GM12878 (cell line): ENCODE data around the gene CDKL5. TPM values are rescaled to one million over a fixed set of nuclear protein-coding genes. Genes with fewer than 3 reads are reported as not detected.

Source experiments
- ATF7 ChIP-seq: fragments of 450-650 bp; IDR thresholded peaks from 2 replicates; pipeline ENCODE4 v1.6.1; 2016; ENCODE audit warnings: low read depth, mild to moderate bottlenecking
- CREB1 ChIP-seq: IDR thresholded peaks from 2 replicates; pipeline ENCODE4 v1.6.1; 2012; ENCODE audit warnings: low read depth, mild to moderate bottlenecking, inconsistent platforms
- EED ChIP-seq: sonication (generic); IDR thresholded peaks from 2 replicates; pipeline ENCODE4 v1.6.1; 2016; ENCODE audit warnings: antibody characterized with exemption, low read depth
- GABPA ChIP-seq: IDR thresholded peaks from 2 replicates; pipeline ENCODE4 v1.6.1; 2014; ENCODE audit warnings: antibody characterized with exemption, low read depth, mild to moderate bottlenecking, inconsistent platforms
- JUNB ChIP-seq: IDR thresholded peaks from 2 replicates; pipeline ENCODE4 v1.6.1; 2016; ENCODE audit warnings: antibody characterized with exemption, mild to moderate bottlenecking
- LARP7 ChIP-seq: fragments of 450-650 bp; IDR thresholded peaks from 2 replicates; pipeline ENCODE4 v1.6.1; 2017; ENCODE audit warnings: mild to moderate bottlenecking
- PAX5 ChIP-seq: IDR thresholded peaks from 2 replicates; pipeline ENCODE4 v1.6.1; 2011; ENCODE audit warnings: low read depth, low read length, borderline replicate concordance
- RAD51 ChIP-seq: fragments of 450-650 bp; IDR thresholded peaks from 2 replicates; pipeline ENCODE4 v1.6.1; 2016; ENCODE audit warnings: moderate library complexity, mild to moderate bottlenecking, inconsistent platforms
- RB1 ChIP-seq: fragments of 450-650 bp; formaldehyde crosslinking; IDR thresholded peaks from 2 replicates; pipeline ENCODE4 v1.6.1; 2017; ENCODE audit warnings: mild to moderate bottlenecking, borderline replicate concordance
- SIN3A ChIP-seq: IDR thresholded peaks from 2 replicates; pipeline ENCODE4 v1.6.1; 2012; ENCODE audit warnings: low read depth, low read length, improper control_type of control experiment
- TCF12 ChIP-seq: IDR thresholded peaks from 2 replicates; pipeline ENCODE4 v1.6.1; 2011; ENCODE audit warnings: low read depth, mild to moderate bottlenecking, low read length
- YY1 ChIP-seq: IDR thresholded peaks from 2 replicates; pipeline ENCODE4 v1.6.1; 2011; ENCODE audit warnings: low read depth, mild to moderate bottlenecking, low read length
- ZNF207 ChIP-seq: fragments of 450-650 bp; IDR thresholded peaks from 2 replicates; pipeline ENCODE4 v1.6.1; 2014; ENCODE audit warnings: antibody characterized with exemption, mild to moderate bottlenecking, borderline replicate concordance
- ZNF274 ChIP-seq: IDR thresholded peaks from one replicate; pipeline ENCODE4 v1.8.0; 2011; ENCODE audit not compliant: insufficient read length, insufficient read depth
- ZNF622 ChIP-seq: fragments of 450-650 bp; IDR thresholded peaks from 2 replicates; pipeline ENCODE4 v1.6.1; 2017; ENCODE audit warnings: mild to moderate bottlenecking, inconsistent platforms
- polyA plus RNA-seq, 11 experiments: library from polyadenylated mRNA; depleted of rRNA in 4 of 11; unstranded in 6 of 11; stranded (reverse) in 5 of 11; fragments of >200 nt; fragmentation: Nextera tagmentation in 4 of 11; fragmentation: Illumina TruSeq in 1 of 11; extraction: Ambion mirVana in 4 of 11; extraction: Trizol in 1 of 11; gene quantifications; 1 replicate in 1 of 11; 2 replicates in 10 of 11; pipeline versions ENCODE4 v1.2.1 to v1.2.3, GENCODE V29; 2011 to 2016; ENCODE audit warnings: inconsistent platforms in 2 of 11, missing spikeins in 2 of 11, low read depth in 1 of 11
- total RNA-seq, 4 experiments: library from RNA; depleted of rRNA in 3 of 4; stranded (reverse); fragments of >200 nt in 3 of 4; fragmentation: Illumina TruSeq in 1 of 4; extraction: Trizol in 1 of 4; gene quantifications; 2 replicates each; pipeline versions ENCODE4 v1.2.1 to v1.2.3, GENCODE V29; 2013 to 2021
- TF ChIP-seq, protein P1 (sequence below): IDR thresholded peaks from 2 replicates; pipeline ENCODE4 v1.6.1; 2012; ENCODE audit warnings: low read depth, low read length, improper control_type of control experiment
- TF ChIP-seq, protein P2 (sequence below): fragments of 150-350 bp; IDR thresholded peaks from 2 replicates; pipeline ENCODE4 v1.6.1; 2014; ENCODE audit warnings: mild to moderate bottlenecking, low read depth, low read length
- TF ChIP-seq, protein P3 (sequence below): IDR thresholded peaks from 2 replicates; pipeline ENCODE4 v1.6.1; 2012; ENCODE audit warnings: mild to moderate bottlenecking, low read depth, low read length

The CDKL5 gene
- total and polyA plus RNA-seq, 10 of the 15 experiments (the other 5 are each of a cell fraction or from before 2014, with no cell fraction given) = 1.4 to 14.5 (median 6.3) TPM

DNA sequence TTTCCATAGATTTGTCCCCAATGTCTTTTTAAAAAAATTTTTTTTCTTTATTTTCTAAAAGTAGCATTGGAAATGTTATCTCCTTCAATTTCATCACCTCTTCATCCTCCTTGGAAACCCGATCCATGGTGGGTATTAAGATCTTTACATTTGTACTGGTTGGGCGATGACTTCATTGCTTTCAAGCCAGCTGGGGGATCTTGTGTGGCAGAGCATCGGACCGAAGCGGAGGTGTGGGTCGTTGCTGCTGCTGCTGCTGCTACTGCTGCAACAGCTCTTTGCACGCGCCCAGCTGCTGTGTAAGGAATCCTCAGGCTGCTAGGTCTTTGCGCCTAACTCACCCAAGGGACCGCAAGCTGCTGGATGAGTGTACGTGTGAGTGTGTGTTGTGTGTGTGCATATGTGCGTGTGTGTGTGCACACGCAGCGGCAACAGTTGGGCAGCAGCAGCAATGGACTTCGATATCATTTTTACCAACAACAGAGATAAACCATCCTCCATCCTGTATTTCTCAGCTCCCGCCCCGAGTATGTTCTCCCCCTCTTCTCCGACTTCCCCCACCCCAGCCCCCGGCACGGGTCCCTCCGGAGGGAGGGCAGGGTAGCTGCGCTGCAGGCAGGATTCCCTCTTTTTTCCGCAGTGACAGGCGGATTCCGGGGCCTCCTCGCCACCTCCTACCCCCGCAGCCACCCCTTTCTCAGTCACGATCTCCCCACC, 768 bp upstream of the CDKL5 start (continued):
- TF ChIP-seq, protein P1, sequence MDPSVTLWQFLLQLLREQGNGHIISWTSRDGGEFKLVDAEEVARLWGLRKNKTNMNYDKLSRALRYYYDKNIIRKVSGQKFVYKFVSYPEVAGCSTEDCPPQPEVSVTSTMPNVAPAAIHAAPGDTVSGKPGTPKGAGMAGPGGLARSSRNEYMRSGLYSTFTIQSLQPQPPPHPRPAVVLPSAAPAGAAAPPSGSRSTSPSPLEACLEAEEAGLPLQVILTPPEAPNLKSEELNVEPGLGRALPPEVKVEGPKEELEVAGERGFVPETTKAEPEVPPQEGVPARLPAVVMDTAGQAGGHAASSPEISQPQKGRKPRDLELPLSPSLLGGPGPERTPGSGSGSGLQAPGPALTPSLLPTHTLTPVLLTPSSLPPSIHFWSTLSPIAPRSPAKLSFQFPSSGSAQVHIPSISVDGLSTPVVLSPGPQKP = no peak
- TF ChIP-seq, protein P2, sequence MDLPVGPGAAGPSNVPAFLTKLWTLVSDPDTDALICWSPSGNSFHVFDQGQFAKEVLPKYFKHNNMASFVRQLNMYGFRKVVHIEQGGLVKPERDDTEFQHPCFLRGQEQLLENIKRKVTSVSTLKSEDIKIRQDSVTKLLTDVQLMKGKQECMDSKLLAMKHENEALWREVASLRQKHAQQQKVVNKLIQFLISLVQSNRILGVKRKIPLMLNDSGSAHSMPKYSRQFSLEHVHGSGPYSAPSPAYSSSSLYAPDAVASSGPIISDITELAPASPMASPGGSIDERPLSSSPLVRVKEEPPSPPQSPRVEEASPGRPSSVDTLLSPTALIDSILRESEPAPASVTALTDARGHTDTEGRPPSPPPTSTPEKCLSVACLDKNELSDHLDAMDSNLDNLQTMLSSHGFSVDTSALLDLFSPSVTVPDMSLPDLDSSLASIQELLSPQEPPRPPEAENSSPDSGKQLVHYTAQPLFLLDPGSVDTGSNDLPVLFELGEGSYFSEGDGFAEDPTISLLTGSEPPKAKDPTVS = no peak
- TF ChIP-seq SIN3A (peak; percentile 4; the same call in 1 of the 2 replicates), LARP7 (no peak), YY1 (no peak), ZNF207 (no peak), RB1 (no peak), RAD51 (no peak), PAX5 (peak; percentile 77; the same call in 1 of the 2 replicates), ZNF622 (no peak), CREB1 (no peak), EED (peak; percentile 57), GABPA (no peak), JUNB (no peak; the same call in 1 of the 2 replicates), ZNF274 (no peak), ATF7 (0 out of 2 replicates have a peak, but pooled peaks have one; percentile 42), TCF12 (0 out of 2 replicates have a peak, but pooled peaks have one; percentile 26)
- TF ChIP-seq, protein P3, sequence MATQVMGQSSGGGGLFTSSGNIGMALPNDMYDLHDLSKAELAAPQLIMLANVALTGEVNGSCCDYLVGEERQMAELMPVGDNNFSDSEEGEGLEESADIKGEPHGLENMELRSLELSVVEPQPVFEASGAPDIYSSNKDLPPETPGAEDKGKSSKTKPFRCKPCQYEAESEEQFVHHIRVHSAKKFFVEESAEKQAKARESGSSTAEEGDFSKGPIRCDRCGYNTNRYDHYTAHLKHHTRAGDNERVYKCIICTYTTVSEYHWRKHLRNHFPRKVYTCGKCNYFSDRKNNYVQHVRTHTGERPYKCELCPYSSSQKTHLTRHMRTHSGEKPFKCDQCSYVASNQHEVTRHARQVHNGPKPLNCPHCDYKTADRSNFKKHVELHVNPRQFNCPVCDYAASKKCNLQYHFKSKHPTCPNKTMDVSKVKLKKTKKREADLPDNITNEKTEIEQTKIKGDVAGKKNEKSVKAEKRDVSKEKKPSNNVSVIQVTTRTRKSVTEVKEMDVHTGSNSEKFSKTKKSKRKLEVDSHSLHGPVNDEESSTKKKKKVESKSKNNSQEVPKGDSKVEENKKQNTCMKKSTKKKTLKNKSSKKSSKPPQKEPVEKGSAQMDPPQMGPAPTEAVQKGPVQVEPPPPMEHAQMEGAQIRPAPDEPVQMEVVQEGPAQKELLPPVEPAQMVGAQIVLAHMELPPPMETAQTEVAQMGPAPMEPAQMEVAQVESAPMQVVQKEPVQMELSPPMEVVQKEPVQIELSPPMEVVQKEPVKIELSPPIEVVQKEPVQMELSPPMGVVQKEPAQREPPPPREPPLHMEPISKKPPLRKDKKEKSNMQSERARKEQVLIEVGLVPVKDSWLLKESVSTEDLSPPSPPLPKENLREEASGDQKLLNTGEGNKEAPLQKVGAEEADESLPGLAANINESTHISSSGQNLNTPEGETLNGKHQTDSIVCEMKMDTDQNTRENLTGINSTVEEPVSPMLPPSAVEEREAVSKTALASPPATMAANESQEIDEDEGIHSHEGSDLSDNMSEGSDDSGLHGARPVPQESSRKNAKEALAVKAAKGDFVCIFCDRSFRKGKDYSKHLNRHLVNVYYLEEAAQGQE = no peak
- TF ChIP-seq, all 136 proteins: peak for 10
